Thoracic aorta (tissue), 2 donors: ENCODE data around the gene KCTD1. TPM values are rescaled to one million over a fixed set of nuclear protein-coding genes. Genes with fewer than 3 reads are reported as not detected.
"Not testable (repeated sequence)": the region's sequence is repeated elsewhere in the genome, so short reads cannot be mapped to it uniquely, and the experiment has no call there.

ENCODE experiments used
- ATAC-seq: fragments of 150-250 bp; one replicate; pipeline ENCODE4 v1.8.0; 2017; ENCODE audit warnings: low read depth; ENCODE audit not compliant: insufficient number of reproducible peaks, low FRiP score
- DNase-seq: peaks from one replicate; pipeline ENCODE4 v3.0.0-alpha.2; 2020; ENCODE audit warnings: low spot score
- H3K27ac ChIP-seq, 2 donors: fragments of 200-600 bp; sonication (generic); 1 replicate in 1 of 2; 2 replicates in 1 of 2; pipeline ENCODE4 v1.5.1; 2016; ENCODE audit warnings: mild to moderate bottlenecking in 2 of 2, moderate library complexity in 2 of 2
- H3K27me3 ChIP-seq: fragments of 200-600 bp; sonication (generic); replicated peaks from 2 replicates; pipeline ENCODE4 v1.6.0; 2016; ENCODE audit warnings: mild to moderate bottlenecking; ENCODE audit not compliant: insufficient read depth
- H3K36me3 ChIP-seq: fragments of 200-600 bp; sonication (generic); one replicate; pipeline ENCODE4 v1.5.1; 2016
- H3K4me1 ChIP-seq, 2 donors: fragments of 200-600 bp; sonication (generic); 1 replicate in 1 of 2; 2 replicates in 1 of 2; pipeline versions ENCODE4 v1.5.1 to v1.6.0; 2016; ENCODE audit warnings: low read depth in 2 of 2, mild to moderate bottlenecking in 1 of 2; ENCODE audit not compliant: control insufficient read depth in 1 of 2
- H3K4me3 ChIP-seq: fragments of 200-600 bp; sonication (generic); 2 replicates; pipeline ENCODE4 v1.5.1; 2016; ENCODE audit warnings: mild to moderate bottlenecking
- H3K9me3 ChIP-seq: fragments of 200-600 bp; sonication (generic); 2 replicates; pipeline ENCODE4 v1.5.1; 2016
- CTCF ChIP-seq: fragments of 200-600 bp; sonication (generic); IDR thresholded peaks from one replicate; pipeline ENCODE4 v1.5.1; 2019; ENCODE audit warnings: antibody characterized with exemption
- total RNA-seq, 2 donors: library from RNA; depleted of rRNA; stranded (reverse); fragments of >200 nt; gene quantifications; one replicate each; pipeline versions ENCODE4 v1.1.0 to v1.2.3, GENCODE V29; 2016

KCTD1 gene
- total RNA-seq, 2 donors from 2014 or later: 13.4 to 14.7 TPM

- ATAC-seq (no peak), DNase-seq (no peak)
- Histone ChIP-seq H3K27me3 (no peaks in the 10 kb centered on the region), H3K36me3 (no peaks in the 10 kb centered on the region), H3K4me1 (peaks cover 12 to 14% of the 10 kb centered on the region in 2 donors), H3K9me3 (no peaks in the 10 kb centered on the region), H3K4me3 (no peak overlapping the region), H3K27ac (no peak overlapping the region)
- no peak for TF ChIP-seq CTCF
Observed at GRCh38 chr18:26442126-26442525, 106.2 kb downstream of the KCTD1 start.

GRCh38 chr18:26440644-26441043 lies 107.7 kb downstream of the KCTD1 start:
- Histone ChIP-seq H3K4me1 (peaks cover 12 to 14% of the 10 kb centered on the region in 2 donors), H3K9me3 (no peaks in the 10 kb centered on the region), H3K36me3 (no peaks in the 10 kb centered on the region), H3K27ac (no peak overlapping the region), H3K4me3 (no peak overlapping the region), H3K27me3 (no peaks in the 10 kb centered on the region)
- ATAC-seq (no peak), DNase-seq (no peak)
- no peak for TF ChIP-seq CTCF

DNA sequence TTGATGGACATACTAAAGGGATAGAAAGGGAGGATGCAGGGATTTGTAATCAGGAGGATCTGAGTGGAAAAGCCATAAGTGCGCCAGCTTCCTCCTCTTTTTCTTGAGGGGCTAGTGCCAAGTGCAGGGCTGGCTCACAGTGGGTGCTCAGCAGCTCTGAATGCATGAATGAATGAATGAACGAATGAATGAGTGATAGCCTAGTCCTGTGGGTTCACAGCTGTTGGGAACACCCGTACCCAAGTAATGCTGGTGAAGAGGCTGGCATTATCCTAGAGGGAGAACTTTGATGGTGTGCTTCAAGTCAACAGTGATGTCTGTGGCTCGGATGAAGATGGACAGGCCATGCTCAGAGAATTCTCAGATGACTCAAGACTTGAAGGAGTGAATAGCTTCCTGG lies 108.8 kb downstream of the KCTD1 start:
- peaks cover 12 to 14% of the 10 kb centered on the region in 2 donors for H3K4me1 ChIP-seq
- H3K27ac ChIP-seq: no peak overlapping the region
- no peak overlapping the region for H3K4me3 ChIP-seq
- H3K36me3 ChIP-seq: no peaks in the 10 kb centered on the region
- no peak for ATAC-seq
- no peaks in the 10 kb centered on the region for H3K9me3 ChIP-seq
- DNase-seq: no peak
- no peaks in the 10 kb centered on the region for H3K27me3 ChIP-seq
- TF ChIP-seq CTCF: no peak

DNA sequence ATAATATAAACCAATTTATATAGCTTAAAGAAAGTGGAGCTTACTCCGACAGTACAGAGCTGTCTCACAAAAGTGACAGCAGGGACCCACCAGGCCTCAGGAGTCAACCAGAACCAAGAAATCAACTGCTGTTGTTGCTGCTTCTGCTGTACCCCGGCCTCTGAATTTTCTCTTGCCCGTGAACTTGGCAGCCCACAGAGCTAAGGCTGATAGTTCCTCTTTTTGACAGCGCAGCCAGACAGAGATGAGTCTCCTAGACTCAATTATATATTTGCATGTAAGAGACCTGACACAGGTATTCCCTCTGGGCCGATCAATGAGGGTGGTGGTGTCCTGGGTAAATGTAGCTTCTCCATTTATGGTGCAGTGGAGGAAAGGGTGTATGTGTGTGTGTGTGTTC lies 109.4 kb downstream of the KCTD1 start:
- Histone ChIP-seq H3K36me3 (no peaks in the 10 kb centered on the region), H3K27me3 (no peaks in the 10 kb centered on the region), H3K9me3 (no peaks in the 10 kb centered on the region), H3K4me1 (peaks cover 12 to 14% of the 10 kb centered on the region in 2 donors), H3K4me3 (no peak overlapping the region), H3K27ac (no peak overlapping the region)
- TF ChIP-seq CTCF: no peak
- ATAC-seq (peak; percentile 24), DNase-seq (no peak)

- H3K4me3 ChIP-seq, H3K9me3 ChIP-seq, H3K27me3 ChIP-seq, DNase-seq, H3K27ac ChIP-seq, ATAC-seq, H3K36me3 ChIP-seq: not testable (repeated sequence)
- H3K4me1 ChIP-seq: peaks cover 11 to 13% of the 10 kb centered on the region in 2 donors
Observed at GRCh38 chr18:26437634-26438033, 110.7 kb downstream of the KCTD1 start.
